NB4 (cell line): ENCODE data around the gene PCDH7.

Experiments
- CTCF ChIP-seq: IDR thresholded peaks from one replicate; pipeline ENCODE4 v1.5.1; 2012; ENCODE audit warnings: low read depth, low read length
- MAX ChIP-seq: IDR thresholded peaks from 2 replicates; pipeline ENCODE4 v1.6.1; 2011; ENCODE audit warnings: low read depth, low read length
- MYC ChIP-seq: IDR thresholded peaks from 2 replicates; pipeline ENCODE4 v1.6.1; 2011; ENCODE audit warnings: low read depth, low read length

GRCh38 chr4:30722359-30723200 lies 2.4 kb downstream of the PCDH7 start:
- TF ChIP-seq MYC (no peak), CTCF (no peak), MAX (no peak)
